ENCODE data around the gene HIP1.
A peak's percentile ranks its signal among the peaks of the same experiment; 100 is the strongest.
"Not testable (repeated sequence)": the region's sequence is repeated elsewhere in the genome, so short reads cannot be mapped to it uniquely, and the experiment has no call there.

The HIP1 gene

DNA sequence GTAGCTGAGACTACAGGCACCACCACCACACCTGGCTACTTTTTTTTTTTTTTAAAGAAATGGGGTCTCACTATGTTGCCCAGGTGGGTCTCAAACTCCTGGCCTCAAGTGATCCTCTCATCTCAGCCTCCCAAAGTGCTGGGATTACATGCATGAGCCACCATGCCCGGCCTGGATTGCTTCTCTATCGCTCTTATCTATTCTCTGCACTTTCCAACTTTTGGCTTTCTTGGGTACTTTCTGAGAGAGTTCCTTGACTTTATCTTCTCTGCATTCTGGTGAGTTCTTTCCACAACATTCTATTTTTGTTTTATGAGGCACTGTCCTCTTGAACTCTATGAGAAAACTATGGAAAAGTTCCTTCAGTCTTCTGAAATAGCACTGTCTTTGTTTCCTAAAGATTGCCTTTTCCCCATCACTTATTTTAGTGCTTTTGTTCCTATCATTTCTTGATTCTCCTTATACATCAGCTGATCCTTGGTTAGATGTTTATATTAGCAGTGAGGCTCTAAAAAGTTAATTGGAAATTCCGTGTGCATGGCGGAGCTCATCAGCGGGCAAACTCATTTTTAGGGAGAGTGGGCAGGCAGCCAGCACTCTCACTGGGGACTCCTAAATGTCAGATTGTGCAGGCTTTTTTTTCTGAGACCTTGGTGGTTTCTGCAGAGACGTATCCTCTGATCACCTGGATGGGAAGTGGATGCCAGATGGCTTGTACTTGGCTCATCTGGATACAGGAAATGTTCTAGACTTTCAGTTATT is 43.9 kb downstream of the HIP1 start:
- Histone ChIP-seq H3K9me2 (replicated peaks; ENCODE audit: control insufficient read depth, low read length) (no peaks in the 10 kb centered on the region), H3K36me3 (ENCODE audit: control insufficient read depth, low read length) (no peaks in the 10 kb centered on the region), H3K79me2 (ENCODE audit: control insufficient read depth, low read length) (no peaks in the 10 kb centered on the region), H3K9me3 (ENCODE audit: control insufficient read depth, insufficient read depth, low read length) (no peaks in the 10 kb centered on the region), H3K4me1 (ENCODE audit: control insufficient read depth, low read length) (peaks cover 54% of the 10 kb centered on the region), H3K4me3 (ENCODE audit: low read length) (no peak overlapping the region), H3K27ac (ENCODE audit: low read depth, low read length) (no peak overlapping the region), H3K27me3 (ENCODE audit: control insufficient read depth, low read length) (peaks cover 31% of the 10 kb centered on the region), H3K4me2 (ENCODE audit: low read length) (no peak overlapping the region), H3F3A (ENCODE audit: control insufficient read depth, insufficient read depth) (0 out of 2 replicates have a peak, but pooled peaks cover 15% of the 10 kb centered on the region), H4K20me1 (ENCODE audit: control insufficient read depth, insufficient read depth, low read depth, low read length) (no peaks in the 10 kb centered on the region)
- TF ChIP-seq CTCF (IDR thresholded peaks at IDR 0.05; ENCODE audit: low read depth, low read length, poor library complexity, severe bottlenecking) (no peak), EZH2phosphoT487 (IDR thresholded peaks at IDR 0.05; ENCODE audit: borderline replicate concordance, low read length) (no peak)

DNA sequence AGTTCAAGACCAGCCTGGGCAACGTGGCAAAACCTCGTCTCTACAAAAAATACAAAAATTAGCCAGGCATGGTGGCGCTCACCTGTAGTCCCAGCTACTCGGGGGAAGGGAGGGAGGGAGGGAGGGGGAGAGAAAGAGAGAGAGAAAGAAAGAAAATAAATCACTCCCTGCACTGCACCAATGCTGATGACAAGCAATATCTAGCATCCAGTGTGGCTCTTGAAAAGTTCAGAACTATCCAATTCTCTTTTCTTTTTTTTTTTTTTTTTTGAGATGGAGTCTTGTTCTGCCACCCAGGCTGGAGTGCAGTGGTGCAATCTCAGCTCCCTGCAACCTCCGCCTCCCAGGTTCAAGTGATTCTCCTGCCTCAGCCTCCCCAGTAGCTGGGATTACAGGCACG is 45.1 kb downstream of the HIP1 start:
- peak overlapping the region; percentile 62; the same call in 1 of the 2 replicates for H3K4me2 ChIP-seq (ENCODE audit: low read length)
- peaks cover 66% of the 10 kb centered on the region for H3K4me1 ChIP-seq (ENCODE audit: control insufficient read depth, low read length)
- 0 out of 2 replicates have a peak, but pooled peaks cover 15% of the 10 kb centered on the region for H3F3A ChIP-seq (ENCODE audit: control insufficient read depth, insufficient read depth)
- H3K4me3 ChIP-seq (ENCODE audit: low read length); H3K36me3 ChIP-seq (ENCODE audit: control insufficient read depth, low read length); H3K9me2 ChIP-seq (replicated peaks; ENCODE audit: control insufficient read depth, low read length); H3K79me2 ChIP-seq (ENCODE audit: control insufficient read depth, low read length); H3K9me3 ChIP-seq (ENCODE audit: control insufficient read depth, insufficient read depth, low read length); H4K20me1 ChIP-seq (ENCODE audit: control insufficient read depth, insufficient read depth, low read depth, low read length); H3K27ac ChIP-seq (ENCODE audit: low read depth, low read length): not testable (repeated sequence)
- peaks cover 35% of the 10 kb centered on the region for H3K27me3 ChIP-seq (ENCODE audit: control insufficient read depth, low read length)

DNA sequence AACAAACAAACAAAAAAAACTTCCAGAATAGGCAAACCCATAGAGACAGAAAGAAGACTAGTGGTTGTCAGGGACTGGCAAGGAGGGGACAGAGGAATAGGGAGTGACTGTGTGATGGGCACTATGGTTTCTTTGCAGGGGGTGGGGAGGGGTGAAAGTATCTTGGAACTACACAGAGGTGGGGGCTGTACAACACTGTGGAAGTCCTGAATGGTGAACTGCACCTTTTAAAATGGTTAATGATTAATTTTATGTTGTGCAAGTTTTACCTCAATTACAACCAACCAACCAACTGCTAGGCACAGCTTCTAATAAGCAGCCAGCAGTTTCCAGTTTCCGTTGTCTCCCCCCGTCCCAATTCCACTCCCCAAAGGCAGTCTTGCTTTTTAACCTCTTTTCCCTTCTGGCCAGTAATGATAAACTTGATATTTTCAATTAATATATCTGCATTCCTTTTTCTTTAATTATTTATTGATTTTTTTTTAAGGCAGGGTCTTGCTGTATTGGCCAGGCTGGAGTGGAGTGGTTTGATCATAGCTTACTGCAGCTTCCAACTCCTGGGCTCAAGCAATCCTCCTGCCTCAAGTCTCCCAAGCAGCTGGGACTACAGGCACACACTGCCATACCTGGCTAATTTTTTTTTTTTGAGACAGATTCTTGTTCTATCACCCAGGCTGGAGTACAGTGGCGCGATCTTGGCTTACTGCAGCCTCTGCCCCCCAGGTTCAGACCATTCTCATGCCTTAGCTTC is 46.8 kb downstream of the HIP1 start:
- Histone ChIP-seq H3K4me3 (ENCODE audit: low read length) (no peak overlapping the region), H3K27me3 (ENCODE audit: control insufficient read depth, low read length) (peaks cover 40% of the 10 kb centered on the region), H4K20me1 (ENCODE audit: control insufficient read depth, insufficient read depth, low read depth, low read length) (no peaks in the 10 kb centered on the region), H3K27ac (ENCODE audit: low read depth, low read length) (no peak overlapping the region), H3K9me3 (ENCODE audit: control insufficient read depth, insufficient read depth, low read length) (no peaks in the 10 kb centered on the region), H3K9me2 (replicated peaks; ENCODE audit: control insufficient read depth, low read length) (no peaks in the 10 kb centered on the region), H3F3A (ENCODE audit: control insufficient read depth, insufficient read depth) (peaks cover 13% of the 10 kb centered on the region; the same call in 1 of the 2 replicates), H3K36me3 (ENCODE audit: control insufficient read depth, low read length) (no peaks in the 10 kb centered on the region), H3K79me2 (ENCODE audit: control insufficient read depth, low read length) (no peaks in the 10 kb centered on the region), H3K4me2 (ENCODE audit: low read length) (no peak overlapping the region), H3K4me1 (ENCODE audit: control insufficient read depth, low read length) (peaks cover 67% of the 10 kb centered on the region)
- TF ChIP-seq CTCF (IDR thresholded peaks at IDR 0.05; ENCODE audit: low read depth, low read length, poor library complexity, severe bottlenecking), result no peak
- no peak for TF ChIP-seq EZH2phosphoT487 (IDR thresholded peaks at IDR 0.05; ENCODE audit: borderline replicate concordance, low read length)

GRCh38 chr7:75690121-75690523 is 48.6 kb downstream of the HIP1 start:
- Histone ChIP-seq H3K4me2 (ENCODE audit: low read length) (peak overlapping the region; percentile 61), H3K79me2 (ENCODE audit: control insufficient read depth, low read length) (no peaks in the 10 kb centered on the region), H3K27me3 (ENCODE audit: control insufficient read depth, low read length) (peaks cover 40% of the 10 kb centered on the region), H3F3A (ENCODE audit: control insufficient read depth, insufficient read depth) (peaks cover 12% of the 10 kb centered on the region; the same call in 1 of the 2 replicates), H3K4me3 (ENCODE audit: low read length) (peak overlapping the region; percentile 53), H3K9me3 (ENCODE audit: control insufficient read depth, insufficient read depth, low read length) (no peaks in the 10 kb centered on the region), H4K20me1 (ENCODE audit: control insufficient read depth, insufficient read depth, low read depth, low read length) (no peaks in the 10 kb centered on the region), H3K9me2 (replicated peaks; ENCODE audit: control insufficient read depth, low read length) (no peaks in the 10 kb centered on the region), H3K36me3 (ENCODE audit: control insufficient read depth, low read length) (no peaks in the 10 kb centered on the region), H3K4me1 (ENCODE audit: control insufficient read depth, low read length) (peaks cover 63% of the 10 kb centered on the region), H3K27ac (ENCODE audit: low read depth, low read length) (peak overlapping the region; percentile 30)
- TF ChIP-seq EZH2phosphoT487 (IDR thresholded peaks at IDR 0.05; ENCODE audit: borderline replicate concordance, low read length) (no peak), CTCF (IDR thresholded peaks at IDR 0.05; ENCODE audit: low read depth, low read length, poor library complexity, severe bottlenecking) (no peak)
